SK-N-SH (cell line): ENCODE data around the gene PDK2. TPM values are rescaled to one million over a fixed set of nuclear protein-coding genes. Genes with fewer than 3 reads are reported as not detected.

Experiments used
- CTCF ChIA-PET: fragments of 300-600, 350-600 bp; formaldehyde crosslinking; extraction: SDS; loops from one replicate; lab custom pipeline; 2021; lab: Yijun Ruan, JAX
- POLR2A ChIA-PET: fragments of 350-600 bp; sonication (Branson Sonifier 250); formaldehyde crosslinking; extraction: SDS; loops from one replicate; lab custom pipeline; 2020; ENCODE audit warnings: antibody characterized with exemption, inconsistent platforms; lab: Yijun Ruan, JAX
- DNase-seq: peaks from one replicate; pipeline ENCODE4 v3.0.0; 2012
- H2AFZ ChIP-seq: fragments of 200-600 bp; sonication (generic); 2 replicates; pipeline ENCODE4 v1.8.1; 2016; ENCODE audit warnings: antibody characterized with exemption, mild to moderate bottlenecking, low read depth
- H3F3A ChIP-seq: fragments of 200-600 bp; sonication (generic); replicated peaks from 2 replicates; pipeline ENCODE3; 2016; ENCODE audit warnings: antibody characterized with exemption, mild to moderate bottlenecking; ENCODE audit not compliant: insufficient read depth
- H3K27ac ChIP-seq, 2 experiments: fragments of 200-500 bp in 1 of 2; fragments of 200-600 bp in 1 of 2; sonication (Bioruptor generic) in 1 of 2; sonication (generic), shearing (Covaris generic) in 1 of 2; 2 replicates each; pipeline versions ENCODE4 v1.5.1 to v1.6.1; 2014 to 2016; ENCODE audit warnings: low read depth in 2 of 2, inconsistent platforms in 1 of 2, low read length in 1 of 2, mild to moderate bottlenecking in 1 of 2, mixed read lengths in 1 of 2
- H3K27me3 ChIP-seq: fragments of 200-600 bp; sonication (generic), shearing (Covaris generic); 2 replicates; pipeline ENCODE4 v1.6.1; 2016; ENCODE audit warnings: mixed run types; ENCODE audit not compliant: insufficient read depth
- H3K36me3 ChIP-seq, 2 experiments: fragments of 200-500 bp in 1 of 2; fragments of 200-600 bp in 1 of 2; sonication (Bioruptor generic) in 1 of 2; sonication (generic) in 1 of 2; replicated peaks in 1 of 2; 2 replicates each; pipeline versions ENCODE3 to v1.5.1; 2014 to 2016; ENCODE audit warnings: low read length in 1 of 2, mild to moderate bottlenecking in 1 of 2; ENCODE audit not compliant: insufficient read depth in 2 of 2, control insufficient read depth in 1 of 2
- H3K4me1 ChIP-seq, 2 experiments: fragments of 200-500 bp in 1 of 2; fragments of 200-600 bp in 1 of 2; sonication (Bioruptor generic) in 1 of 2; sonication (generic), shearing (Covaris generic) in 1 of 2; 2 replicates each; pipeline versions ENCODE4 v1.5.1 to v1.6.1; 2014 to 2016; ENCODE audit warnings: low read depth in 1 of 2, low read length in 1 of 2, mixed run types in 1 of 2; ENCODE audit not compliant: insufficient read depth in 2 of 2, control insufficient read depth in 1 of 2
- H3K4me2 ChIP-seq: fragments of 200-600 bp; sonication (generic), shearing (Covaris generic); 2 replicates; pipeline ENCODE4 v1.6.1; 2017; ENCODE audit warnings: mixed run types
- H3K4me3 ChIP-seq, 2 experiments: fragments of 200-500 bp in 1 of 2; fragments of 200-600 bp in 1 of 2; sonication (Bioruptor generic) in 1 of 2; sonication (generic), shearing (Covaris generic) in 1 of 2; 2 replicates each; pipeline versions ENCODE4 v1.5.1 to v1.8.1; 2014 to 2016; ENCODE audit warnings: low read depth in 2 of 2, inconsistent platforms in 1 of 2, low read length in 1 of 2, mild to moderate bottlenecking in 1 of 2, mixed read lengths in 1 of 2, moderate library complexity in 1 of 2
- H3K79me2 ChIP-seq: fragments of 200-600 bp; sonication (generic); 2 replicates; pipeline ENCODE4 v1.8.1; 2017; ENCODE audit warnings: mild to moderate bottlenecking; ENCODE audit not compliant: insufficient read depth
- H3K9ac ChIP-seq: fragments of 200-600 bp; sonication (generic); 2 replicates; pipeline ENCODE4 v1.6.1; 2017; ENCODE audit warnings: mixed run types
- H3K9me2 ChIP-seq: fragments of 200-600 bp; sonication (generic); 2 replicates; pipeline ENCODE4 v1.6.1; 2017; ENCODE audit warnings: mixed run types
- H3K9me3 ChIP-seq: fragments of 200-600 bp; sonication (generic); 2 replicates; pipeline ENCODE4 v1.6.1; 2017; ENCODE audit warnings: mixed run types, mild to moderate bottlenecking, moderate library complexity
- H4K20me1 ChIP-seq: fragments of 200-600 bp; sonication (generic); 2 replicates; pipeline ENCODE4 v1.6.1; 2017; ENCODE audit warnings: mild to moderate bottlenecking, mixed run types; ENCODE audit not compliant: insufficient read depth
- CHD2 ChIP-seq: fragments of 150-350 bp; IDR thresholded peaks from 2 replicates; pipeline ENCODE4 v1.6.1; 2018; ENCODE audit warnings: low read length; ENCODE audit not compliant: partially characterized antibody
- CTCF ChIP-seq: fragments of 200-600 bp; sonication (generic); IDR thresholded peaks from 2 replicates; pipeline ENCODE4 v1.6.1; 2017; ENCODE audit warnings: antibody characterized with exemption, mild to moderate bottlenecking, moderate library complexity
- EP300 ChIP-seq, 2 experiments: IDR thresholded peaks; 2 replicates each; pipeline versions ENCODE4 v1.4.0 to v1.6.1; 2012; ENCODE audit warnings: borderline replicate concordance in 1 of 2, low read depth in 1 of 2, low read length in 1 of 2
- EZH2phosphoT487 ChIP-seq: fragments of 200-600 bp; sonication (generic); IDR thresholded peaks from 2 replicates; pipeline ENCODE4 v1.6.1; 2017; ENCODE audit warnings: low read depth, mixed run types, mild to moderate bottlenecking, antibody characterized with exemption, moderate library complexity, borderline replicate concordance
- FOSL2 ChIP-seq: IDR thresholded peaks from 2 replicates; pipeline ENCODE4 v1.4.0; 2012; ENCODE audit warnings: low read depth, mild to moderate bottlenecking, moderate library complexity, borderline replicate concordance
- FOXM1 ChIP-seq: IDR thresholded peaks from 2 replicates; pipeline ENCODE4 v1.4.0; 2012; ENCODE audit warnings: low read depth, mild to moderate bottlenecking
- MAX ChIP-seq: IDR thresholded peaks from 2 replicates; pipeline ENCODE4 v1.4.0; 2012; ENCODE audit warnings: low read depth
- MEF2A ChIP-seq: IDR thresholded peaks from 2 replicates; pipeline ENCODE4 v1.4.0; 2012; ENCODE audit warnings: low read depth, borderline replicate concordance
- NFIC ChIP-seq: IDR thresholded peaks from 2 replicates; pipeline ENCODE4 v1.4.0; 2012; ENCODE audit warnings: borderline replicate concordance
- NRF1 ChIP-seq: IDR thresholded peaks from 2 replicates; pipeline ENCODE4 v1.6.1; 2012; ENCODE audit warnings: low read depth, mild to moderate bottlenecking, low read length
- RAD21 ChIP-seq: IDR thresholded peaks from 2 replicates; pipeline ENCODE4 v1.6.1; 2012; ENCODE audit warnings: mild to moderate bottlenecking, low read length
- RFX5 ChIP-seq: IDR thresholded peaks from 2 replicates; pipeline ENCODE4 v1.6.1; 2012; ENCODE audit warnings: mild to moderate bottlenecking, improper control_type of control experiment, low read length
- RXRA ChIP-seq: IDR thresholded peaks from 2 replicates; pipeline ENCODE4 v1.4.0; 2012; ENCODE audit warnings: low read depth, mild to moderate bottlenecking, borderline replicate concordance
- SIN3A ChIP-seq: IDR thresholded peaks from 2 replicates; pipeline ENCODE4 v1.6.1; 2012; ENCODE audit warnings: low read depth, mild to moderate bottlenecking, low read length, moderate library complexity, borderline replicate concordance
- TCF12 ChIP-seq: IDR thresholded peaks from 2 replicates; pipeline ENCODE4 v1.4.0; 2012
- TEAD4 ChIP-seq: IDR thresholded peaks from 2 replicates; pipeline ENCODE4 v1.4.0; 2012; ENCODE audit warnings: mild to moderate bottlenecking, borderline replicate concordance; ENCODE audit not compliant: insufficient read depth
- USF2 ChIP-seq: fragments of 150-350 bp; IDR thresholded peaks from 2 replicates; pipeline ENCODE4 v1.6.1; 2017; ENCODE audit warnings: antibody characterized with exemption, low read length, low read depth, borderline replicate concordance
- YY1 ChIP-seq: IDR thresholded peaks from 2 replicates; pipeline ENCODE4 v1.4.0; 2012; ENCODE audit warnings: low read depth, mild to moderate bottlenecking
- WGBS: methylation state at CpG from one replicate; pipeline ENCODE4 v1.1.6; 2017; ENCODE audit warnings: low lambda C conversion rate; 5-methylcytosine and 5-hydroxymethylcytosine counted together
- polyA plus RNA-seq, 3 experiments: library from polyadenylated mRNA; depleted of rRNA; stranded (reverse); fragments of >200 nt; gene quantifications; 2 replicates each; pipeline ENCODE4 v1.2.3, GENCODE V29; 2012
- TF ChIP-seq, protein P1 (sequence below): IDR thresholded peaks from 2 replicates; pipeline ENCODE4 v1.4.0; 2012; ENCODE audit warnings: low read depth, borderline replicate concordance

Gene PDK2
- polyA plus RNA-seq, 1 of the 3 experiments (the other 2 are of a cell fraction), result 124 TPM

GRCh38 chr17:50047488-50048126 is 47.5 kb upstream of the PDK2 start (continued):
- TF ChIP-seq CTCF (no peak), EZH2phosphoT487 (no peak), TEAD4 (no peak), RXRA (peak; percentile 50; the same call in 1 of the 2 replicates), USF2 (no peak), RFX5 (no peak), YY1 (no peak), FOXM1 (no peak), NRF1 (no peak)

DNA sequence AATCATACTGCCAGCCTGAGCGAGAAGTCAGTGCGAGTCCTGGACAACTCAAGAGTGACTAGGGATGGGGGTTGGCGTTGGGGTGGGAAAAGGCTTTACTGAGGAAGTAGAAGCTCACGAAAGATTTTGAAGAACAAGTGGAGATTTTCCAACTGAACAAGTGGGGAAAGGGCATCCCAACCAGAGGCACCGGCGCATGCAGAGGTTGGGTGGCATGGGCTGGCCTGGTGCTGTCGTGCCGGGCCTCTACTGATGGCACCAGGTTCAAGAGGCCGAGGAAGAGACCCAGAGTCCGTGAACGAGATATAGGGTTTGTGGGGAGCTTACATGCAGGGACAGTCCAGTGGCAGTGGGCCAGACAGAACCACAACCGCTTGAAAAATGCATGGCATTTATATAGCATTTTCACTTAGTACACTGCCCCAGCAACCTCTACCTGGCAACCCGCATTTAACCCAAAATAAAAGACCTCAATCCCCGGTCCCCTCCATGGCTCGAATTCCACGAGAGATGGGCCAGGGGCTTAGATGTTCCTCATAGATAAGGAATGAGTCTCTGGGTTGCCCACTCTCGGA is 46.9 kb upstream of the PDK2 start:
- peak overlapping the region; percentile 12 to 100; a peak in 3 of 4 replicates for H3K27ac ChIP-seq
- H2AFZ ChIP-seq, result no peak overlapping the region
- H3F3A ChIP-seq, result peaks cover 63% of the 10 kb centered on the region
- H3K4me3 ChIP-seq, result no peak overlapping the region
- no peaks in the 10 kb centered on the region for H3K9me3 ChIP-seq
- no peak for TF ChIP-seq RAD21
- TF ChIP-seq EP300 (IDR thresholded peaks at IDR 0.05; ENCODE audit: borderline replicate concordance in 1 of 2, low read depth in 1 of 2, low read length in 1 of 2), result no peak
- TF ChIP-seq, protein P1, sequence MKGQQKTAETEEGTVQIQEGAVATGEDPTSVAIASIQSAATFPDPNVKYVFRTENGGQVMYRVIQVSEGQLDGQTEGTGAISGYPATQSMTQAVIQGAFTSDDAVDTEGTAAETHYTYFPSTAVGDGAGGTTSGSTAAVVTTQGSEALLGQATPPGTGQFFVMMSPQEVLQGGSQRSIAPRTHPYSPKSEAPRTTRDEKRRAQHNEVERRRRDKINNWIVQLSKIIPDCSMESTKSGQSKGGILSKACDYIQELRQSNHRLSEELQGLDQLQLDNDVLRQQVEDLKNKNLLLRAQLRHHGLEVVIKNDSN, result no peak
- TF ChIP-seq SIN3A, result no peak
- TF ChIP-seq NRF1, result no peak
- no peak for TF ChIP-seq RXRA
- no peak for TF ChIP-seq FOSL2
- TF ChIP-seq NFIC, result no peak; the same call in 1 of the 2 replicates
- no peak for TF ChIP-seq MAX
- TF ChIP-seq TCF12, result no peak
- TF ChIP-seq MEF2A, result no peak
- no peak for TF ChIP-seq CHD2
- WGBS, result 93% methylated on average over 17 of the region's 17 CpGs
- H3K9ac ChIP-seq, result peak overlapping the region; percentile 20; the same call in 1 of the 2 replicates
- POLR2A ChIA-PET, result interaction anchor here (0.7 kb wide), 1 partner anchor 11 kb away, joined by 3 read pairs; no protein-coding TSS in a partner anchor
- H3K9me2 ChIP-seq, result no peaks in the 10 kb centered on the region
- H3K27me3 ChIP-seq, result no peaks in the 10 kb centered on the region
- no peaks in the 10 kb centered on the region for H4K20me1 ChIP-seq
- H3K36me3 ChIP-seq, result peaks cover 0 to 3% of the 10 kb centered on the region in 2 experiments
- peaks cover 24% of the 10 kb centered on the region for H3K79me2 ChIP-seq
- no peak for DNase-seq
- H3K4me2 ChIP-seq, result peak overlapping the region; percentile 67
- peaks cover 32 to 70% of the 10 kb centered on the region in 2 experiments for H3K4me1 ChIP-seq
- CTCF ChIA-PET, result interaction anchor here (0.9 to 6.4 kb wide), 5 partner anchors 8 to 50 kb away, joined by 3 to 52 read pairs (median 21); partner anchors contain the start of gene ITGA3
